Neural progenitor cell (in vitro differentiated cells): ENCODE data around the gene SSNA1.

ENCODE experiments used
- EZH2 ChIP-seq: fragments of 200-600 bp; sonication (generic); IDR thresholded peaks from 2 replicates; pipeline ENCODE4 v1.6.1; 2017; ENCODE audit warnings: antibody characterized with exemption, mild to moderate bottlenecking, moderate library complexity
- TF ChIP-seq, protein P1 (sequence below): fragments of 200-600 bp; sonication (generic); IDR thresholded peaks from 2 replicates; pipeline ENCODE4 v1.5.1; 2017; ENCODE audit warnings: antibody characterized with exemption, mild to moderate bottlenecking

DNA sequence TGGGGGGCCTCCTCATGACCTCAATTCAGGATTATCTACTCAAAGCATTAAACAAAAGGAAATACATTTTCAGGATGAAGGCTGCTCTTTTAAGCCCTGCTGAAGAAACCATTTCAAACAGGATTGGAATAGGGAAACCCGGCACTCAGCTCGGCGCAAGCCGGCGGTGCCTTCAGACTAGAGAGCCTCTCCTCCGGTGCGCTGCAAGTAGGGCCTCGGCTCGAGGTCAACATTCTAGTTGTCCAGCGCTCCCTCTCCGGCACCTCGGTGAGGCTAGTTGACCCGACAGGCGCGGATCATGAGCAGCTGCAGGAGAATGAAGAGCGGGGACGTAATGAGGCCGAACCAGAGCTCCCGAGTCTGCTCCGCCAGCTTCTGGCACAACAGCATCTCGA lies 16.3 kb downstream of the SSNA1 start:
- TF ChIP-seq, protein P1, sequence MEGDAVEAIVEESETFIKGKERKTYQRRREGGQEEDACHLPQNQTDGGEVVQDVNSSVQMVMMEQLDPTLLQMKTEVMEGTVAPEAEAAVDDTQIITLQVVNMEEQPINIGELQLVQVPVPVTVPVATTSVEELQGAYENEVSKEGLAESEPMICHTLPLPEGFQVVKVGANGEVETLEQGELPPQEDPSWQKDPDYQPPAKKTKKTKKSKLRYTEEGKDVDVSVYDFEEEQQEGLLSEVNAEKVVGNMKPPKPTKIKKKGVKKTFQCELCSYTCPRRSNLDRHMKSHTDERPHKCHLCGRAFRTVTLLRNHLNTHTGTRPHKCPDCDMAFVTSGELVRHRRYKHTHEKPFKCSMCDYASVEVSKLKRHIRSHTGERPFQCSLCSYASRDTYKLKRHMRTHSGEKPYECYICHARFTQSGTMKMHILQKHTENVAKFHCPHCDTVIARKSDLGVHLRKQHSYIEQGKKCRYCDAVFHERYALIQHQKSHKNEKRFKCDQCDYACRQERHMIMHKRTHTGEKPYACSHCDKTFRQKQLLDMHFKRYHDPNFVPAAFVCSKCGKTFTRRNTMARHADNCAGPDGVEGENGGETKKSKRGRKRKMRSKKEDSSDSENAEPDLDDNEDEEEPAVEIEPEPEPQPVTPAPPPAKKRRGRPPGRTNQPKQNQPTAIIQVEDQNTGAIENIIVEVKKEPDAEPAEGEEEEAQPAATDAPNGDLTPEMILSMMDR, result no peak
- TF ChIP-seq EZH2, result no peak
